ENCODE measurements around the gene SLC26A4. TPM values are rescaled to one million over a fixed set of nuclear protein-coding genes. Genes with fewer than 3 reads are reported as not detected.
A peak's percentile ranks its signal among the peaks of the same experiment; 100 is the strongest.

Gene SLC26A4
- total and polyA plus RNA-seq, 2 donors (not counting 1 experiment from before 2014, with no cell fraction given) = 0.05 to 0.13 TPM

- H3K4me1 Mint-ChIP-seq = peaks cover 28% of the 10 kb centered on the region
Measured at GRCh38 chr7:107644309-107644974, 16.2 kb upstream of the SLC26A4 start.

More at GRCh38 chr7:107644309-107644974, 16.2 kb upstream of the SLC26A4 start:
- no peak overlapping the region for H3K9ac ChIP-seq (ENCODE audit: low read length)
- intact Hi-C loops (cut with micrococcal nuclease) = no loop called here
- H3K36me3 ChIP-seq (replicated peaks in 1 of 2; ENCODE audit: control extremely low read depth in 1 of 2, control insufficient read depth in 1 of 2, extremely low read depth in 1 of 2, insufficient read depth in 2 of 2, low read length in 1 of 2) = no peaks in the 10 kb centered on the region
- H3K27me3 ChIP-seq (replicated peaks in 1 of 4; ENCODE audit: control extremely low read depth in 1 of 4, control insufficient read depth in 3 of 4, insufficient read depth in 4 of 4, low read length in 3 of 4) = no peaks in the 10 kb centered on the region
- no peak for TF ChIP-seq CTCF (IDR thresholded peaks at IDR 0.05)
- no peak for TF ChIP-seq EZH2 (IDR thresholded peaks at IDR 0.05; ENCODE audit: borderline replicate concordance, insufficient read depth, low read depth, low read length, poor library complexity, severe bottlenecking)
- H3K27me3 Mint-ChIP-seq = no peaks in the 10 kb centered on the region
- H3K4me3 ChIP-seq (ENCODE audit: control extremely low read depth in 1 of 5, extremely low read depth in 1 of 5, insufficient read depth in 1 of 5, low read depth in 2 of 5, low read length in 4 of 5) = no peak overlapping the region
- H3K27ac Mint-ChIP-seq = peak overlapping the region; percentile 62
- H2AFZ ChIP-seq (ENCODE audit: insufficient read depth, low read depth, low read length, poor library complexity, severe bottlenecking) = peak overlapping the region; percentile 30
- POLR2A ChIA-PET = no interaction called here
- CTCF ChIA-PET = interaction anchor here (1.2 kb wide), 1 partner anchor 17 kb away, joined by 3 read pairs; no protein-coding TSS in a partner anchor
- no peaks in the 10 kb centered on the region for H3K9me3 Mint-ChIP-seq (ENCODE audit: insufficient read depth)
- peak overlapping the region; percentile 18 for H3K4me2 ChIP-seq (replicated peaks; ENCODE audit: low read depth, low read length, poor library complexity, severe bottlenecking)
- WGBS (ENCODE audit: insufficient coverage) = 85% methylated on average over 5 of the region's 9 CpGs
- no peak overlapping the region for H3K27ac ChIP-seq (ENCODE audit: low read length in 2 of 2)
- H3K4me1 ChIP-seq (ENCODE audit: control insufficient read depth in 2 of 2, insufficient read depth in 2 of 2, low read length in 2 of 2) = peaks cover 12 to 17% of the 10 kb centered on the region in 2 donors
- peak overlapping the region; percentile 4 for H3K4me3 Mint-ChIP-seq
- no peaks in the 10 kb centered on the region for H4K20me1 ChIP-seq (ENCODE audit: control insufficient read depth, insufficient read depth, low read length, poor library complexity, severe bottlenecking)
- ATAC-seq (ENCODE audit: low read depth) = no peak
- no peaks in the 10 kb centered on the region for H3K79me2 ChIP-seq (ENCODE audit: control insufficient read depth, insufficient read depth, low read length)
- no peaks in the 10 kb centered on the region for H3K9me3 ChIP-seq (ENCODE audit: control extremely low read depth in 1 of 3, control insufficient read depth in 2 of 3, insufficient read depth in 1 of 3, low read length in 2 of 3)
- DNase-seq = no peak
